Spleen (tissue), 7 donors: ENCODE results near the gene MTMR1.

Experiments
- POLR2A ChIP-seq, 3 donors: fragments of 450-650 bp; IDR thresholded peaks; one replicate each; pipeline ENCODE4 v1.5.1; 2017; ENCODE audit warnings: antibody characterized with exemption in 3 of 3, mild to moderate bottlenecking in 1 of 3
- TF ChIP-seq, protein P1 (sequence below), 11 experiments: fragments of 200-600 bp in 7 of 11; fragments of 450-650 bp in 4 of 11; sonication (generic) in 4 of 11; IDR thresholded peaks in 8 of 11; conservative IDR thresholded peaks in 3 of 11; 1 replicate in 7 of 11; 2 replicates in 4 of 11; pipeline versions ENCODE4 v1.4.0 to v1.8.0; 2016 to 2021; ENCODE audit warnings: antibody characterized with exemption in 11 of 11, inconsistent platforms in 4 of 11, mild to moderate bottlenecking in 1 of 11
- donor health status: DM: no; HTN: no; CAD: no; lungs with moderate emphysema.
- donor health status: DM: no; HTN: no; CAD: no.
- donor health status: DM: no; HTN: no; CAD: no.

DNA sequence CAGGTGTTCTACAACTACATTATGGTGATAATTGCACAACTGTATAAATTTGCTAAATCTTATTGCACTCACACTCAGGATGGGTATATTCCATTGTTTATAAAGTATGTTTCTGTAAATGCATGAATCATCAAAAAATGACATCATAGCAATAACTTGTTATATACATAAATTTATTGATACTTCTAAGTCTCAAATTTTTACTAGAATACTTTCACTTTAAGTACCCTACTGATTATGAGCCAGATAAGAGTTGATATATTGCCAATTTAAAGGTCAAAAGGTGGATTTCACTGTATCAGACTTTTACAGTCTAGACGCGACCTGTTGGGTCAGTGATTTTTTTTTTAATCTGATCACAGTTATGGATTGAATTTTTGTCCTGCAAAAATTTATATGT lies 37.4 kb upstream of the MTMR1 start:
- TF ChIP-seq, protein P1, sequence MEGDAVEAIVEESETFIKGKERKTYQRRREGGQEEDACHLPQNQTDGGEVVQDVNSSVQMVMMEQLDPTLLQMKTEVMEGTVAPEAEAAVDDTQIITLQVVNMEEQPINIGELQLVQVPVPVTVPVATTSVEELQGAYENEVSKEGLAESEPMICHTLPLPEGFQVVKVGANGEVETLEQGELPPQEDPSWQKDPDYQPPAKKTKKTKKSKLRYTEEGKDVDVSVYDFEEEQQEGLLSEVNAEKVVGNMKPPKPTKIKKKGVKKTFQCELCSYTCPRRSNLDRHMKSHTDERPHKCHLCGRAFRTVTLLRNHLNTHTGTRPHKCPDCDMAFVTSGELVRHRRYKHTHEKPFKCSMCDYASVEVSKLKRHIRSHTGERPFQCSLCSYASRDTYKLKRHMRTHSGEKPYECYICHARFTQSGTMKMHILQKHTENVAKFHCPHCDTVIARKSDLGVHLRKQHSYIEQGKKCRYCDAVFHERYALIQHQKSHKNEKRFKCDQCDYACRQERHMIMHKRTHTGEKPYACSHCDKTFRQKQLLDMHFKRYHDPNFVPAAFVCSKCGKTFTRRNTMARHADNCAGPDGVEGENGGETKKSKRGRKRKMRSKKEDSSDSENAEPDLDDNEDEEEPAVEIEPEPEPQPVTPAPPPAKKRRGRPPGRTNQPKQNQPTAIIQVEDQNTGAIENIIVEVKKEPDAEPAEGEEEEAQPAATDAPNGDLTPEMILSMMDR (IDR thresholded peaks at IDR 0.05 in 8 of 11, conservative IDR thresholded peaks at IDR 0.05 in 3 of 11), result no peak
- no peak for TF ChIP-seq POLR2A (IDR thresholded peaks at IDR 0.05)
